HTERT RPE-1 (cell line): ENCODE data around the gene EIF4EBP3.

Source experiments
- in situ Hi-C: fragments of 300-500 bp; cut with MboI; formaldehyde crosslinking; loops from 4 replicates; pipeline ENCODE4 v1.14.3; 2020; ENCODE audit warnings: low sequenced_read_pairs

Gene EIF4EBP3

DNA sequence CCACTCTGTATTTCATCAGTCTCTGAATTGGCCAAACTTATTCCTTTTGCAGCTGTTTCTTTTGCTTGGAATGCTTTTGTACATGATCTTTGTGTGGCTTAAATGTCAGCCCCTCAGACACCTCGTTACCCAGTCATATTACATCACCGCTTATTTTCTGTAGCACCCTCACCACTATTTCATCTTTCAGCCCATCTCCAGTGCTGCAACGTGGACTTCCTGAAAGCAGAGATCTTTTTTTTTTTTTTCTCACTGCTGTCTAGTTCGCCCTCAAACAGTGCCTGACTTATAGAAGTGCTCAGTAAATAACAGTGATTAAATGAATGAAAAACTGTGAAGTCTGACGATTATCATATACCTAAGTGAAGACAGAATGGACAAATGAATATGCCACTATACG lies 9.0 kb downstream of the EIF4EBP3 start:
- in situ Hi-C loops = no loop called here

DNA sequence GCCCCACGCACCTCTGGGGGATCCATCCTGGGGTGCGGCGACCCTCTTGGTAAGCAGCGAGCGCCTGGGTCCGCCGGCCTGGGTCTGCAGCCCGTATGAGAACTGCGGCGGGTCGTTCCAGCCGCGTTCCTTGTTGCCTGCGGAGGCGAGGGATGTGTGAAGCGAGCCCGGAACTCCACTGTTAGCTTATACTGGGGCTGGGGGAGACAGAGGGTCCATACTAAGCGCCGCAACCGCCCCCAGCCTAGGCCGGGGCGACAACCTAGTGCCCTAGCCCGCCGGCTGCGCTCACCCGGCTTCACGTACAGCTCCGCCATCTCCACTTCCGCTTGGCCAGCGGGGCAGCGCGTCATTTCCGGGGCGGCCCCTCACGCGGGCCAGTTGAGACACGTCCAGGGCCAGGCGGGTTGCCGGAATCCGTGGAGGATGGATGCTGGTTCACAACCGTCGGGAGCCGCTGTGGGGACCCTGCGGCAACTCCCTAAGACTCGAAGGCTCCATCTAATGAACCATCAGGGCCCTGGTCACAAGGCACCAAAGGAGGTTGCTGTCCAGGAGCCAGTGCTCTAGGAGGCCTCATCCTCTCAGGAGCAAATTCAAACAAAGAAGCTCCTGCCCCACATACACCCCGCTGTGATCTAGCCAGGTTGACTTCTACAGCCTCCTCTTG lies 9.8 kb downstream of the EIF4EBP3 start, which contains the start of gene SRA1:
TSS of gene SRA1 (minus strand) at position 338 of the 670 bp plus-strand sequence. CDS start at position 317, 21 bp downstream.
- in situ Hi-C loops = no loop called here

DNA sequence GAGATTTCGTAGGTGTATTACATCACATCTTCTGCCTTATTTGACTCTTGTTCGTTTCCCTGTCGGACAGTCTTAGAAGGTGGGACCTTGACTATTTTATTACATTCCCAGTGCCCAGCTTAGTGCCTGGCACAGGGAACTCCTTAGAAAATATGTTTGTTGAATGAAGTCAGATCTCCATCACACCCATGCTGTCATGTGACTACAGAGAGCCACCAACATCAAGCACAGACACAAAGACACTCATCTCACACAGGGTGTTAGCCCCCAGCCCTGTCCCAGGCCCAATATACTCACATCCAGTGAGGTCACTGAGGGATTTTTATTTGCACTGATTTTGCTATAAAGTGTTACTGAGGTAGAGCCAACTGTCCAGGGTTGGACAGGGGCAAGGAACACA lies 10.5 kb downstream of the EIF4EBP3 start:
- in situ Hi-C loops = no loop called here

DNA sequence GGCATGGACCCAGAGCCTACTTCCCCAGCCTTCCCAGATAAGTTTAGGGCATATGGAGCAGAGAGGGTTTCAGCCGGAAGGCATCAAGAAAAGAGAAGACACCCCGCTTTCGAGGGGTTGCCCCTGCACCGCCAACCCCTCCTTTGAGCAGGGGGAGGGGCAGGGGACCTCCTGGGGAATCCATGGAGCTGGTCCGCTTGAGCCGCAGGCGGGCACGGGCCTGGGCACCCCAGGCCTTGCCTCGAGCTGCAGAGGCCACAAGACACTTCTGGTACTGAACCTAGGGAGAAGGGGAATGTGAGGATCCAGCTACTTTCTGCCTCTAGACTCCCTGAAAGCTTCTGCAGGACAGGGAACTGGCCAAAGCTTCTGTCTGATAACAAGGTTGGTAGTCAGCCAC lies 11.1 kb downstream of the EIF4EBP3 start:
- in situ Hi-C loops = no loop called here

DNA sequence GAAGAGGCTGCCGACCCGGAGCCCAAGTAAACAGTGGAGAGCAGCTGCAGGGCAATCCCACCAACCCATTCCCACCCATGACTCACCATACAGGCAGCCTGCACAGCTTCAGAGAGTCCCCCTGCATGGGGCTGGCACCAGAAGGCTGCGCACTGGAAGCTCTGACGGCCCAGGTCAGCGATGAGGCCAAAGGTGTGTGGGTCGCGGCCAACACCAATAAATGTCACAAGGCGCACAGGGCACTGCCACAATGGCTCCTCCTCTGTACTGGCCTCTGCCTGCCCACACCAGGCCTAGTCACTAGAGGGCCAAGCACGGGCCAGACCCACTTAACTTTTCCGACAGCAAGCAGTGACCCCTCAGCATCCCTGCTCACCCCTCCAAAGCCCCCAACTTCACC lies 12.8 kb downstream of the EIF4EBP3 start:
- in situ Hi-C loops = no loop called here

DNA sequence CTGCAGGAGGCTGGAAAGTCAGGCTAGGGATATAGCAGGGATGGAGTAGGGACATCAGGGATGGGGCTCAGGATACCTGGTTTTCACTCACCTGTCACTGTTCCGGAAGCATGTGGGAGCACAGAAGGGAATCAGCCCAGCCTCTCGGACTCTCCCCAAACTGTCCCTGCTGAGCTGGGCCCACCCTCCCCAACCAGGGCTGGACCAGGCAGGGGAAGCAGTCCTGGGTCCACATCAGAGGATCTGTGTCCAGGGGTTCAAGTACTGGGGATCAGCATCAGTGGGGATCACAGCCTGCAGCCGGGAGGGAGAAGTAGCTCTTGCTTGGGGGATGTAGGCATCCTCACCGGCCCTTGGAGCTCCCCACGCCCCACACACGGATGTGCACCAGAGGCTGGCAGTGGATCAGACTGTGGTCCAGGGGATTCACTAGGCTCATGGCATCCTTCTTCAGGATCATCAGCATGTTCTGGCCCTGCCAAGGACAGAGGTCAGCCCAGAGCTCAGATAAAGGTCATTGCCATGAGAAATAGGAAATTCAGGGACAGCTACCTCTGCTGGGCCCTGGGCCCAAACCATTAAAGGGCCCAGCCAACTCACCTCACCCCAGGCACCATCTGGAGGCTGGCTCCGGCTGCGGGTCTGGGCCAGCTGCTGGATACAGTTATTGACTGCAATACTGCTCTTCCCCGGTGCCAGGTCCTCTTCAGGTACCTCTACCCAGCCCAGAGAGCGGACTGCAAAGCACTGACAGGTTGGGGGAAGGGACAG lies 14.5 kb downstream of the EIF4EBP3 start:
- in situ Hi-C loops = no loop called here

DNA sequence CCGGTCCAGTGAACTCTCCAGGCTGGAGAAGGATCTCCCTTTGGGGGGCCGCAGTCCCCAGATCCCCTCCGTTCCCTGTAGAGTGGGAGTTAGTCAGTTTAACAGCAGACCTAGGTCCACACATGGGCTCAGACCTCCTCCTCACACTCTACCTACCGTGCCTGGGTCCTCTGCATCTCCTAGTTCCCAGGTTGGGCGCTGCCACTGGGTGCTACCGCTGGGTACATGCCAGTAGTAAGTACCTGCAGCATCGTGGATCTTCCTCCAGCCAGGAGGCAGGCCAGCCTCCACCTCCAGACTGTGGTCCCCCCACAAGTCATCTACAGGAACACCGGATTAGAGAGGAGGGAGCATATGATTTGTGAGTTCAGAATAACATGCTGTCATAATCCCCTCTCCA lies 16.1 kb downstream of the EIF4EBP3 start:
- in situ Hi-C loops = no loop called here

DNA sequence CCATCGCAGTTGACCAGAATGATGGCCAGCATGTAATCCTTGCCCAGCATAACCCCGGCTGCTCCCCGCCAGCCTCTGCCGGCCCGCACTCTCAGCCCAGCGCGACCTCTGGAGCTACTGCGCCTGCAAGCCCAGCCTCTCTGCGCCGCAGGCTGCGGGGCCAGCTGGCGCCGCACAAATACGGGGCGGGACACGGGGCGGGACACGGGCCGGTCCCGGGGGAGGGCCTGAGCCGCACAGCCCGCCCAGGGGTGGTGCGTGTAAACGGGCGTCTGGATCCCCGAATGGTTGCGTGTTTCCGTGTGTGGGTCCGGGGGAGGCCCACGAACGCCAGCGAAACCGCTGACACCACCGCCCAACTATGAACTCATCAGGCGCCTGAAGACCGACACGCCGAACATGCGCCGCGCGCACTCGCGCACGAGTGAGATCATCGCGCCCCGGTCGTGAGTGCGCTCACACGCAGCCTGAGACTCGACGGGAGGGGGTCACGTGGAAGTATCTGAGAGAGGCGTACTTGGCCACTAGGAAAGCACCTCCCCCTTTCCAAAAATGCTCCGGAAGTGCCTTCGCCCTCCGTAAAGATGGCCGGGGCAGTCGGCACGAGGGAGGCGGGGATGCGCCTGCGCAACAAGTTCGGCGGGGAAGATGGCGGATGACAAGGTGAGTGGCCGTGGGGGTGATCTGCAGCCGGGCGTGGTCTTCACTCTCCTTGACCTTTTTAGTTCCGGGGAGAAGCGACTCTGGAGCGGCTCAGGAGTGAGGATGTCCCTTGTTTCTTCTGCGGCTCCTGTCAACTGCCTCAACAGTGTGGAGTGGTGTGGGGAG lies 16.9 kb downstream of the EIF4EBP3 start, which contains the start of the genes APBB3 and SLC35A4:
TSS of gene APBB3 (minus strand) at position 403 of the 828 bp plus-strand sequence. CDS start at position 50, 353 bp downstream.
TSS of gene SLC35A4 (plus strand) at position 633 of the 828 bp plus-strand sequence. CDS start 2,342 bp downstream, outside the sequence.
- in situ Hi-C loops = no loop called here

DNA sequence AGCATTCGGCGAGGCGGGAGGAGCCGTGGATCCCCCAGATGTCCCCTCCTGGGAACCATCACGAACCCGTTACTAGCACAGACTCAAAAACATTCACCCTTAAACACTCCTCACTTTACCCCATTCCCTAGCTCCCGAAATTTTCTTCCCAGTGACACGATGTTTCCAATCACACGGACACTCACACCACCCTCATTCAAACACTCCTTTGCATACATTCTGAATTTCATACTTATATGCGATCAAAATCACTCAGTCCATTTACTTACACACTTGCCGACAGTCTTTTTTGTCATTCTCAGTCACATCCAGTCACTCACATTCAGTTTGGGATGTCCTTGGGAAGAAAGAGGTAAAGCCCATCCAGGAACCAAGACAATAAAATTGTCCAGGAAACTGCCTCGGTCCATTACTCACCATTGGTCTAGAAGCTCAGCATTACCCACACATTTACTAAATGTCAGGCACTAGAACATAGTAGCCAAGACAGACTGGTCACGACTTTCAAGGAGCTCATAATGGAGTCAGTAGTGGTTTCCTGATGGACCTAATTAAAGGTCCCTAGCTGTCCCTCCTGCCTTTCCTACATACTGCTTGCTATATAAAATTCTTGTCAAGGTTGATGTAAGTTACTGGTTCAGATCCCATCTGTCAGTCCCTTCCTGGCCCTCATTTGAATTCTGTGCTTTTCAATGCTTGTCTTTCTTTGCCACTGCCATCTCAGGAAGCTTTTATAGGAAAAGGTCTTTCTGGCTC lies 17.7 kb downstream of the EIF4EBP3 start:
- in situ Hi-C loops = no loop called here

DNA sequence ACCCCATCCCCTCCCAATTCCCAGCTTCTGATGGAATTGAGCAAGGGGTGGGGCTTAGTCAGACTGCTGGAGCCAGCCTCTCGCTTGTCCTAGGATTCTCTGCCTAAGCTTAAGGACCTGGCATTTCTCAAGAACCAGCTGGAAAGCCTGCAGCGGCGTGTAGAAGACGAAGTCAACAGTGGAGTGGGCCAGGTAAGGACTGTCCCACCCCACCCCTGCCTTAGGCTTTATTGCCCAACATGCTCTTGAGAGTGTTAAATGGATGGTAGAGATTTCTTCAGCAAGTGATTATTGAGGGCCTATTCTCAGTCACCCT lies 18.3 kb downstream of the EIF4EBP3 start:
- in situ Hi-C loops = no loop called here

DNA sequence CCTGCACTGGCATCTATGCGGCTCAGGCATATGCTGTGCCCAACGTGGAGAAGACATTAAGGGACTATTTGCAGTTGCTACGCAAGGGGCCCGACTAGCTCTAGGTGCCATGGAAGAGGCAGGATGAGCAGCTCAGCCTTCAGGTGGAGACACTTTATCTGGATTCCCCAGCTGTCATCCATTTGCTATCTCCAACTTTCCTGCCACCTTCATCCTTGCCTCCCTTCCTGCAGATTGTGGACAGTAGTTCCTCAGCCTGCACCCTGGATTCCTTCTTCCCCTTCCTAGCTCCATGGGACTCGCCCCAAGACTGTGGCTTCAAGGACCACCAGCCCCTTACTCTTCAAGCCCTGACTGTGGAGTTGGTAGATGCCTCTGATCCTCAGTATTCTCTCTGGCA lies 19.2 kb downstream of the EIF4EBP3 start:
- in situ Hi-C loops = no loop called here

DNA sequence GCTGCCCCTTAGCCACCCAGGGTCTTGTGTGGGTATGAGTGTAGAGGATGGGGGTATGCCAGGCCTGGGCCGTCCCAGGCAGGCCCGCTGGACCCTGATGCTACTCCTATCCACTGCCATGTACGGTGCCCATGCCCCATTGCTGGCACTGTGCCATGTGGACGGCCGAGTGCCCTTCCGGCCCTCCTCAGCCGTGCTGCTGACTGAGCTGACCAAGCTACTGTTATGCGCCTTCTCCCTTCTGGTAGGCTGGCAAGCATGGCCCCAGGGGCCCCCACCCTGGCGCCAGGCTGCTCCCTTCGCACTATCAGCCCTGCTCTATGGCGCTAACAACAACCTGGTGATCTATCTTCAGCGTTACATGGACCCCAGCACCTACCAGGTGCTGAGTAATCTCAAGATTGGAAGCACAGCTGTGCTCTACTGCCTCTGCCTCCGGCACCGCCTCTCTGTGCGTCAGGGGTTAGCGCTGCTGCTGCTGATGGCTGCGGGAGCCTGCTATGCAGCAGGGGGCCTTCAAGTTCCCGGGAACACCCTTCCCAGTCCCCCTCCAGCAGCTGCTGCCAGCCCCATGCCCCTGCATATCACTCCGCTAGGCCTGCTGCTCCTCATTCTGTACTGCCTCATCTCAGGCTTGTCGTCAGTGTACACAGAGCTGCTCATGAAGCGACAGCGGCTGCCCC lies 19.8 kb downstream of the EIF4EBP3 start:
- in situ Hi-C loops = no loop called here

DNA sequence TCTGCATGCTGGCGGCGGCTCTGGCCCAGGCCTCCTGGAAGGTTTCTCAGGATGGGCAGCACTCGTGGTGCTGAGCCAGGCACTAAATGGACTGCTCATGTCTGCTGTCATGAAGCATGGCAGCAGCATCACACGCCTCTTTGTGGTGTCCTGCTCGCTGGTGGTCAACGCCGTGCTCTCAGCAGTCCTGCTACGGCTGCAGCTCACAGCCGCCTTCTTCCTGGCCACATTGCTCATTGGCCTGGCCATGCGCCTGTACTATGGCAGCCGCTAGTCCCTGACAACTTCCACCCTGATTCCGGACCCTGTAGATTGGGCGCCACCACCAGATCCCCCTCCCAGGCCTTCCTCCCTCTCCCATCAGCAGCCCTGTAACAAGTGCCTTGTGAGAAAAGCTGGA lies 20.4 kb downstream of the EIF4EBP3 start:
- in situ Hi-C loops = no loop called here

DNA sequence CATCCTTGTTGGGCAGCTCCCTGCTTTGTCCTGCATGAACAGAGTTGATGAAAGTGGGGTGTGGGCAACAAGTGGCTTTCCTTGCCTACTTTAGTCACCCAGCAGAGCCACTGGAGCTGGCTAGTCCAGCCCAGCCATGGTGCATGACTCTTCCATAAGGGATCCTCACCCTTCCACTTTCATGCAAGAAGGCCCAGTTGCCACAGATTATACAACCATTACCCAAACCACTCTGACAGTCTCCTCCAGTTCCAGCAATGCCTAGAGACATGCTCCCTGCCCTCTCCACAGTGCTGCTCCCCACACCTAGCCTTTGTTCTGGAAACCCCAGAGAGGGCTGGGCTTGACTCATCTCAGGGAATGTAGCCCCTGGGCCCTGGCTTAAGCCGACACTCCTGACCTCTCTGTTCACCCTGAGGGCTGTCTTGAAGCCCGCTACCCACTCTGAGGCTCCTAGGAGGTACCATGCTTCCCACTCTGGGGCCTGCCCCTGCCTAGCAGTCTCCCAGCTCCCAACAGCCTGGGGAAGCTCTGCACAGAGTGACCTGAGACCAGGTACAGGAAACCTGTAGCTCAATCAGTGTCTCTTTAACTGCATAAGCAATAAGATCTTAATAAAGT lies 21.1 kb downstream of the EIF4EBP3 start:
- in situ Hi-C loops = no loop called here

DNA sequence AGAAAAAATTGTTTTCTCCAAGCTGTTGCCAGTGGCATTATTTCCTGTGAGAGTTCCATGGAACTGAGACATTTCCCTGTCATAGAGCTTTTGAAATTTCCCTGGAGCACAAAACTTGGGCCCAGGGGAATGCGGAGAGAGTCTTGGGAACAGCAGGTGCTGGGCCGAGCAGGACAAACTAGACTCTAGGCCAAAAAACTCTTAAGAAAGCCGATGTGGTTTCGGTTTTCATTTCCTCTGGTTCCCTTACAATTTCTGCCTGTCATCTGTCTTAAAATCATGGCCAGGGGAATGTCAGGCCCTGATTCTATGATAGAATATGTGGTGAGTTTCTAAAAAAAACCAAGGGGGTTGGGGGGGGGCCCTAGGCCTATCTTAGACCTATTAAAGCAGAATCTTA lies 21.7 kb downstream of the EIF4EBP3 start:
- in situ Hi-C loops = no loop called here

DNA sequence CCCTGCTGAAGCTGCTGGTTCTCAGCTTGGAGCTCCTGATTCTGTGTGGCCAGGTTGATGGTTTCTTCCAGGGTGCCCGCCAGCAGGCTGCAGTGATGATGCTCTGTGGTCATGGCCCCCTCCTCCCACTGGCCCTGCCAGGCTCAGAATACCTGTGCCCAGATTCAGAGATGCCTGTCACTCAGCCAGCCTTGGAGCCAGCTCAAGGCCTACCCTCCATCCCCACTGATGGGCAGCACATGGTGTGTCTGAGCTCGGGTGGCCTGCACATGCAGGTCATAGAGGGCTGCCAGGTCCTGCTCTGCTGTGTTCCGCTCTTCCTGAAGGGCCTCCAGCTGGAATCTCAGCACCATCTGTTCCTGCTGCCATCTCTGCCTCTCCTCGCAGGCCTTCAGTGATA lies 22.6 kb downstream of the EIF4EBP3 start:
- in situ Hi-C loops = no loop called here

DNA sequence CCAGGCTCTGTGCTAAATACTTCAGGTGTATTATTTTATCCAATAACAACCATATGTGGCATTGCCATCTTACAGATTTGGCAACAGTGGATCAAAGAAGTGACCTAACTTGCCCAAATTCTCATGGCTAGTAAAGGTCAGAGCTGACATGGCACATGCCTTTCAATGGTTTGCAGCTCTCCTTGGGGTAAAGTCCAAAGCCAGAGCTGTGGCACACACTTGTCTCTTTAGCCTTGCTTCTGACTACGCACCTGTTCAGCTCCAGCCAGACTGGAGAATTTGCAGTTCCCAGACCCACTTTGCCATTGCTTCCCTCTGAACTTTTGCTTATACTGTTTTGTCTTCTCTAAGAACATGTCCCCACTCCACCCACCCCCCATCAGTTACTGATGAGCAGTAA lies 23.0 kb downstream of the EIF4EBP3 start:
- in situ Hi-C loops = no loop called here

DNA sequence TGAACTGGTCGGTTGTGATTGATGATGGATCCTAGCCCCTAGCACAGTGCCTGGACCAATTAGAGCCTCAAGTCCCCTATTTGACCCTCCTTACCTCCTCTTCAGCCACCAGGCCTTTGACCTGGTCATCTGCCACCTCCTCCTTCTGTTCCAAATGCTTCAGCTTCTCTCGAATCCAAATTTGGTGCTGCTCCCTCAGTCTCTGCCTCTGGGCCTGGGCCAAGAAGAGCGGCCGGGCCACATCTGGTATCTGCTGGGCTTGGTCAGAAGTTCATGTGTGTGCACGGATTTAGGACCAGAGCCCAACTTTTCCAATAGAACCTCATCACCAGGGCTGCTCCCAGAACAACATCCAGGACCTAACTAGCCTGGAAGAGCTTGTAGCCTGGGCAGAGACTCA lies 23.6 kb downstream of the EIF4EBP3 start:
- in situ Hi-C loops = no loop called here

DNA sequence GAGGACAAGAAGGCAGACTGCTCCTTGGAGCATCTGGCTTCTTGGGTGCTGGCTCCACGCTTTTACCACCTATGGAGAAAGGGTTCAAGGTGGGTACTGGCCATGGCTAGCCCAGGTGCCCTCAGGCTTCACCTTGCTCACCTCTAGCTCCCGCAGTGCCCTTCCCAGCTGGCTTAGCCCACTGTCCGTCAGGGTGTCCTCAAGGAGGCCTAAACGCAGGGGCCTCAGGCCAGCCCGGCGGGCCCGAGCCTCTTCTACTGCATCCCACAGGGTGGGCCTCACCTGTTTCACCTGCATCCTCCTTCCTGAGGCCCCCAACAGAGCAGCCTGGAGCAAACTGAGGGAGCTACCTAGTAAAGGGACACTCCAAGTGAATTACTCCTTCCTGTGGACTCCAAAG lies 26.2 kb downstream of the EIF4EBP3 start:
- in situ Hi-C loops = no loop called here

DNA sequence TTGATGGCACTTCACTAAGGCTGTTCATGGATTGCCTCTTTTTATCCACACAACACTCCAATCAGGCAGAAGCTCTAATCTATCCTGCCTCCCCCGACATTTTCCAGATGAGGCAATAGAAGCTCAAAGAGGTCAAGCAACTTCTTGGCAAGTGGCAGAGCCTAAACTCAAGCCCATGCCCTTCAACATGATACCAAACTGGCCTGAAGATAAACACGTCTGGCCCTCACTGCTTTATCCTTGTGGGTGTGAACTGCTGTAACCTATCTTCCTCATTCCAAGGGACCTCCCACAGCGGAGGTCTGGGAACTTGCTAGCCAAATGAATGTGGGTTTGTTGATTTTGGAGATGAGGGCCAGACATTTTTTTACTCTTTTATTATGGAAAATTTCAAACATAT lies 26.7 kb downstream of the EIF4EBP3 start:
- in situ Hi-C loops = no loop called here
